NOMO-1 treated with dmso at 0.1 percent for 144 hours (cell line): ENCODE results near the gene MMAB.

Experiments
- DNase-seq: peaks from one replicate; lab custom pipeline; 2025; ENCODE audit not compliant: unreplicated experiment; lab: John Stamatoyannopoulos, UW

MMAB gene

GRCh38 chr12:109560867-109561710, 12.2 kb downstream of the MMAB start:
- no peak for DNase-seq

DNA sequence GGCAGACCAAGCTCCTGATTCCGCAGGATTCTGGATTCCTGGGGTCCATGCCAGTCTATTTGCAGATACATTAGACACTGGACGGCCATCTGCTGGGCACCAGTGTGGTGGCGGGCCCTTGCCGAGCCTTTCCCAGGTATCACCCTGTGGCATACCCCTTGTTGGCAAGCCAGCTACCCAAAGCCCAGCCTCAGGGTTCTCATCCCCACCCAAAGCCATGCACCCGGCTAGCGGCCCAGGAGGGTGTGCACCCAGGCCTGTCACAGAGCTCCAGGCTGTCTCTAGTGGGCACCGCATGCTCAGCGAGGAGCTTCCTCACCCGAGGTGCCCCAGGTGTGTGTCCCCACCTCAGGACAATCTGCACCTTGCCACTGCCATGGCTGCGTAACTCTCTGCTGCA, 13.7 kb downstream of the MMAB start:
- no peak for DNase-seq

- no peak for DNase-seq
Measured at GRCh38 chr12:109559200-109559505, 14.2 kb downstream of the MMAB start.

DNA sequence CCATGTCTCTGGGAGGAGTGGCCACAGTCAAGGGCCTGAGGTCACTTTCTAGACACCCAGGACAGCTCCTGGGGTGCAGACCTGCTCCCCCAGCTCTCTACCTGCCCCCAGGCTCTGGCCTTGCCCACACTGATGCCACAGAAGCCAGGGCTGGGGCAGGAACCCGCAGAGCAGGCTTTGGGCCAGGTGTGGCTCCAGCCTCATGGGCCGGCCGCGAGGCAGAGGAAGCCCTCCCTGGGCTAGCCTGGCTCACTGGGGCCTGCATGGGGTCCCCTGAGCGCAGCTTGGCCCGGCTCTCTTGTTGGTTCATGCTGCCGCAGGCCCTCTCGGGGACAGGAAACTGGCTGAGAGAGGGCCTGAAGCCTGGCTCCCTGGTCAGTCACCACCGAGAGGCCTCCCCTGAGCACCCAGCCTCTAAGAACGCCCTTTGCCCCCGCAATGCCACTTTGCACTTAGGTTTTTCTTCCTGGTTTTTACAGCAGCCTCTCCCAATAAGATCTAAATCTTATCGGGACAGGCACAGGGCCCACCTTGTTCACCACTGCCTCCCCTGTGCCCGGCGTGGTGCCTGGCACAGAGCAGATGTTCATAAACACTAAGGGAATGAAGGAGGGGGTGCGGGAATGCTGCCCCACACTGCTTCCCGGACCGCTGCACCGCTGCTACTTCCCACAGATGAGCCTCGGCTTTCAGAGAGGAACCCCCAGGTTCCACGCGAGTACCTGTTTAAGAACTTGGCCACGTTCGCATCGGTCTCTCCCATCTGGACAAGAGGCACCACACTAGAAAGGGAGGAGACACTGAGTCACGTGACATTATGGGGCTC, 14.7 kb downstream of the MMAB start:
- no peak for DNase-seq

DNA sequence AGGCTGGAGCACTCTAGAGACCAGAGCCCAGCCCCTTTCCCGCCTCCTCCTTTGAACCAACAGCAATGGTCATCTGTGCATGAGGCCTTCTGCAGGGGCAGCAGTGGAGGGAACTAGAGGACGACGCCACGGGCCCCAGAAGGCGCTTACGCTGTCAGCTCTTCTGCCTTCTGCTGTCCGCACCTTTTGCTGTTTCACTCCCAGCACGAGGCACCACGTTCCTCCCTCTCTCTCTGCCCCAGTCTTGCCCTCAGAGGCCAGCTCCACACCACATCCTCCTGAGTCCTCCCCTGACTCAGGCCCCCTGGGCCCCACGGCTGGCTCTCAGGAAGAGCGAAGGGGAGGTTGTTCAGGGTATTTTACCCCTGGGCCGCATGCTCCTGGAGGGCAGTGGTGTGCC, 15.5 kb downstream of the MMAB start:
- DNase-seq, result no peak

- DNase-seq, result no peak
Measured at GRCh38 chr12:109557200-109557599, 16.1 kb downstream of the MMAB start.

DNA sequence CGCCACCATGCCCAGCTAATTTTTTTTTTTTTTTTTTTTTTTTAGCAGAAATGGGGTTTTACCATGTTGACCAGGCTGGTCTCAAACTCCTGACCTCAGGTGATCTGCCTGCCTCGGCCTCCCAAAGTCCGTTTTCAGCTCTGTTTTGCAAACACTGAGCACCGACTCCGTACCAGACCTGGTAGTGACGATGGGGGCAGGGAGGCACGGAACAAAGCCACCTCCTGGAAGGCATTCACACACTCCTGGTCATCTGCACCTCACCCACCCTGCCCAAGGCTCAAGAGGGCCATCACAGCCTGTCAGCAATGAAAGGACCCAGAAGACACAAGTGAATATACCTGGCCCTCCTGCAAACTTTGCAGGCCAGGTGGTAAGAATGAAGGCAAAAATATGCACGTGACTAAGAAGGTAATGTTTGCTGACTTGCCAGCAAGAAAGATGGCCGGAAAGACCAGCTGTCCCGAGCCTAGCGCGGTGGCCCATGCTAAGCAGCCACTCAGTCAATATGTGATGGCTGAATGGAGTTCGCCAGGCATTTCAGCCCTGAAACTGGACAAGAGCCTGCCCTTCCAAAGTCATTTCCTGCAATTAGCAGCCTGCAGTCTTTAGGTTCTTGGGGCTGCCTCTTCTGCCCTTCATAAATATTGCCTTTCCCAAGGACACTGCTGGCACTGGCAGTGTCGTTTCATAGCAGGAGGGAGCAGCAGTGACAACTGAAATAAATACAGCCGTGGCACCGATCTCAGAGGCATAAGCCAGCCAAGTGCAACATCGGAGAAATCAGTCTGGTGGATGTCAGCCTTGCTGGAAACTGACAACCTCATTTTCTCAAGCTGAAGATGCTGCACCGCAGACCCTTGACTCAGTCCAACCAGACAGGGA, 17.6 kb downstream of the MMAB start:
- DNase-seq, result no peak

- DNase-seq, result no peak
Measured at GRCh38 chr12:109554761-109555160, 18.5 kb downstream of the MMAB start.

- no peak for DNase-seq
Measured at GRCh38 chr12:109553906-109554500, 19.3 kb downstream of the MMAB start.

- no peak for DNase-seq
Measured at GRCh38 chr12:109553483-109553882, 19.8 kb downstream of the MMAB start.

DNA sequence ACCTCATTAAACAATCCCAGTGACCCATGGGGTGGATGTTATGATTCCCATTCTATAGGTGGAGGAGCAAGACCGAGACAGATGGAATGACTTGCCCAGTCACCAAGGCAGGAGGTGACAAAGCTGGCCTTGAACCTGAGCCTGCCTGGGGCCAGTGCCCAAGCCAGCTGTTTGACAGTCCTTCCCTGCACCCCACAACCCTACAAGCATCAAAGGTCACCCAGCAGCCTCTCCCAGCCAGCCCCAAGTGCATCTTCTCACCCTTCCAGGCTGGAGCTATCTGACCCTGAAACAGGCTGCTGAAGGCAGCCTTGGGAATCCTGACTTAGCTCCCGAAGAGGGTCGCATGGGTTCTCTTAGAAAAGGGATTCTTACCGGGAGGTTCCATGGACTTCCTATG, 20.3 kb downstream of the MMAB start:
- no peak for DNase-seq

DNA sequence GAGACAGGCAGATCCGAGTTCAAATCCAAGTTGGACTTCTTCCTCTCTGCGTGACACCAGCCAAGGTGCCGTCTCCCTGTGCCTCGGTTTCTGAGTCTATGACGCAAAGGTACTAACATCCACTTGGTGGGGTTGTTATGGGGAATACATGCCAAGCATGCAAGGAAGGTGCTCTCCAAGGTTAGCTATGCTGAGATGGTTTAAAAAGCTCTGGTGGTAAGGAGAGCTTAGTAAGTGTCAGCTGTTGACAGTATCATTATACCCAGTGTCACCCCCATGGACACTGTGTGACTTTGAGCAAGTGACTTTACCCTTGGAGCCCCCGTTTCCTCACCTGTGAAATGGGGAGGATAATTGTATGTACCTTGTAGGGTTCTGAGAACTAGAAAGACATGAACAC, 22.2 kb downstream of the MMAB start:
- DNase-seq, result no peak

GRCh38 chr12:109550281-109550680, 23.0 kb downstream of the MMAB start:
- no peak for DNase-seq

GRCh38 chr12:109549613-109550270, 23.6 kb downstream of the MMAB start:
- no peak for DNase-seq

DNA sequence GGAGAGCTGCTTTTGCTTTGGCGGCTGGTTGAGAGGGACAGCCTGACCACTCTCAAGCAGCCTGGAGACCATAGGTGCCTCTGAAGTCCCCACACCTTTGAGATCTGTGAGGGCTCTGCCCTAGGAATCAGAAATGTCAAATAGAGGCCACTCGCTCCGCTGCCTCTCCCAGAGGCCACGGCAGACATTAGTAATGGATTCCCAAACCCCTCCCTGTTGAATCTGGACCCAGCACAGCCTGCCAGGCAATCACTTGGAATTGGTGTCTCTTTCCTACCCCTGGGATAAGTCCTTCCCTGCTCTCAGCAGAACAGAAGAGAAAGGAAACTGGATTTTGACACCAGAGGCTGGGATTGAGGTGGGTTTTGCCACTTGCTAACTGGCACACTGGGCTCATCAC, 25.0 kb downstream of the MMAB start:
- no peak for DNase-seq

DNA sequence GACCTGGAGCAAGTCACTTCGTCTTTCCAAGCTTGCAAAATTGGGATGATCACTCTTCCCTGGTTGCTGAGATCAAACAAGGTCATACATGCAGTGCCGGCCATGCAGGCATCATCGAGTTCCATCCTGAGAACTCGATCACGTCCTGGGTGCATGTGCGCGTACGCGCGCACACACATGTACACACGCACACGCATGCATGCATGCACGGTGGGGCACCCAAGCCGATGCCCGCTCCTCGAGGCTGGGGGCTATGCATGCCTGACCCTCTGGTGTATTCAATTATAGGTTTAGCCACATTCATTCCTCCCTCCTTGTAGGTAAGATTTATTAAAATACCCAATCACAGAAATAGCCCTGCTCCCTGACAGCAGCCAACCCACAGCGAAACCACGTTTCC, 26.0 kb downstream of the MMAB start:
- DNase-seq, result no peak

DNA sequence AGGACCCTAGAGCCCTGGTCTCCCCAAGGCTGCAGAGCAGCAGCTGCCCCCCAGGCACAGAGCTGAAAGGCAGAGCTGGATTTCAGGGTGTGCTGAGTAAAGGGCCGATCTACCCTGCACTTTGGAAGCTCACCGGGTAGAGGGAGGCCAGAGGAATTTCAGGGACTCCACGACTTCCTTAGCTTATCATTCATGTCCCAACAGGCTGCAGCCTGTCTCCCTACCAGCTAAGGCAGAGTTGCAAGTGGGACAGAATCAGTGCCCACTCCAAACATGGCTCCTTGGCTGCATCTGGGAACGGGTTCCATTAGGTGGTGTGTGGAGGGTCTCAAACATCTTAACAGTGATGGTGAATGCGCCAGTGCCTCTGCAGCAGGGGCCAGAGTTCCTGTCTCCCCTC, 27.5 kb downstream of the MMAB start:
- no peak for DNase-seq

DNA sequence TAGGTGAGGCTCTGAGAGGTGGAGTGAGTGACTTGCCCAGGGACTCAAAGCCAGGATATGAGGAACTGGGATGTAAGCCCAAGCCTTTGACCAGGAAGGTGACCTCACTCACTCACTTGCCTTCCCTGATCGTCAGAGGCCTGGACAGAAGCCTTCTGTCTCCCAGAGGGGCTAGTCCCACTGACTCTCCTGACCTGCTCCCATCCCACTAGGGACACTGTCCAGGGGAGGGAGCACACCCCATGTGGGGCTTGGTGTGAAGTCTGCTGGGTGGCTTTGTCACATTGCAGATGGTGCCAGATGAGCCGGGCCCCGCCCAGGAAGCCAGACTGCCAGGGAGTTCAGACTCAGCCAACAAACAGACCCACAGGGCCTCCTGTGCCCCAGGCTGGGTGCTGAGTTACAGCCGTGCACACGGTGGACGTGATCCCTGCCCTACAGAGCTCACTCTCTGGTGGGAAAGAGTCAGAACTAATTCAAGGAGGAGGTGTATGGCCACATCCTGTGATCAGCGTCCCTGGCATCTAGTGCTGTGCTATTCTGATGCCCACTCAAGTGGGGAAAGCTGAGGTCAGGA, 28.3 kb downstream of the MMAB start:
- no peak for DNase-seq

DNA sequence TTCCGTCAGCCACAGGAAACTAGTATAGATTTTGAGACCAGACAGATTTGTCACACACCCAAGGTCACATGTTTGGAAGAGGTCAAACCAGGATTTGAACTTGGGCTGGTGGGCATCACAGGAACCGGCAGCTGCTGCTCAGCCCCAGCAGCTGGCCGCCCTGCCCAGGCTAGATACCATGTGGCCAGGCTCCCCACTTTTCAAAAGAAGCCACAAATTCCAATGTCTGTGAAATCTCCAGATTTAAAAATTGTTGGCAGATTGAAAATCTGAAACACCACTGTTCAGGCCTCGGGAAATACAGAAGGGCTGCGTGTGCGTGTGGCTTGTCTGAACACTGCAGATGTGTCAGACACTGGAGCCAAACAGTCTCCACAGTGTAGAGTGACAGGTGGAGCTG, 30.4 kb downstream of the MMAB start:
- DNase-seq, result no peak

DNA sequence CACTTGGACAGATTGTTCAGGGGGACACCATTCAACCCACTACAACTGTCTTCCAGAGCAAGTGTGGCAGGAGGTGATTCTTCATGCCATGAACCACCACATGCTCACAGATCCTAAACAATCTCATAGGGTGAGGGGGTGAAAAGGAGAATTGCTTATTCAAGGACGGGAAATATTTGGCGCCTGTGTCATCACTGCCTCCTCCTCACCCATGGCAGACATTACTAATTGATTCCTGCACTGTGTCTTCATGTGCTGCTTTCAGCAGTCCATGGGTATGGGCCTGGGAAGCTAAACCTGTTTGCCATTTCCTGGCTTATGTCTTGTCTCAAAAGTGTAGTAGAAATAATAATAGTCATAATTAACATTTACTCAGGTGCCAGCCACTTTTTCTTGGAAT, 31.3 kb downstream of the MMAB start:
- no peak for DNase-seq
